HG02763 (cell line): ENCODE results near the gene SLC7A7.

Experiments used
- ATAC-seq: cut with Tn5 transposase; IDR thresholded peaks from one replicate; pipeline ENCODE4 v1.9.1; 2021; ENCODE audit warnings: mild to moderate bottlenecking, moderate library complexity; ENCODE audit not compliant: unreplicated experiment

SLC7A7 gene

GRCh38 chr14:22844221-22845102, 29.2 kb upstream of the SLC7A7 start:
- no peak for ATAC-seq

- no peak for ATAC-seq
Measured at GRCh38 chr14:22843123-22843925, 28.1 kb upstream of the SLC7A7 start.

GRCh38 chr14:22842211-22843122, 27.2 kb upstream of the SLC7A7 start:
- no peak for ATAC-seq

- ATAC-seq = no peak
Measured at GRCh38 chr14:22841769-22842168, 26.5 kb upstream of the SLC7A7 start.

GRCh38 chr14:22841311-22841710, 26.1 kb upstream of the SLC7A7 start:
- no peak for ATAC-seq

- ATAC-seq = no peak
Measured at GRCh38 chr14:22839159-22839779, 24.0 kb upstream of the SLC7A7 start.

- ATAC-seq = no peak
Measured at GRCh38 chr14:22838631-22839041, 23.4 kb upstream of the SLC7A7 start.

- ATAC-seq = no peak
Measured at GRCh38 chr14:22837750-22838538, 22.7 kb upstream of the SLC7A7 start.

- no peak for ATAC-seq
Measured at GRCh38 chr14:22837114-22837749, 22.0 kb upstream of the SLC7A7 start.

- no peak for ATAC-seq
Measured at GRCh38 chr14:22836301-22837113, 21.3 kb upstream of the SLC7A7 start, which contains the start of gene MMP14. Gene MMP14, plus strand, starts transcription at chr14:22836585. Its CDS starts 233 bp downstream, at chr14:22836818.

- no peak for ATAC-seq
Measured at GRCh38 chr14:22835505-22835904, 20.3 kb upstream of the SLC7A7 start.

GRCh38 chr14:22830443-22831010, 15.3 kb upstream of the SLC7A7 start:
- ATAC-seq = no peak

- ATAC-seq = peak; percentile 83
Measured at GRCh38 chr14:22829661-22830442, 14.6 kb upstream of the SLC7A7 start, which contains the start of gene MRPL52. Gene MRPL52, plus strand, starts transcription at chr14:22829887. Its CDS starts 26 bp downstream, at chr14:22829913.

- ATAC-seq = peak; percentile 6
Measured at GRCh38 chr14:22829076-22829660, 13.9 kb upstream of the SLC7A7 start.

GRCh38 chr14:22824711-22825359, 9.6 kb upstream of the SLC7A7 start:
- ATAC-seq = no peak

GRCh38 chr14:22822571-22823098, 7.4 kb upstream of the SLC7A7 start:
- no peak for ATAC-seq
